ENCODE results near the gene PANX1. TPM values are rescaled to one million over a fixed set of nuclear protein-coding genes. Genes with fewer than 3 reads are reported as not detected.

Gene PANX1
- total and polyA plus RNA-seq, 10 of the 15 experiments (the other 5 are each of a cell fraction or from before 2014, with no cell fraction given) = 3.3 to 18.7 (median 14.4) TPM

- TF ChIP-seq RELB (IDR thresholded peaks at IDR 0.05; ENCODE audit: low read depth) = no peak
- no peak for TF ChIP-seq GATAD2B (conservative IDR thresholded peaks at IDR 0.05; ENCODE audit: low read depth)
Observed at GRCh38 chr11:94131718-94132115, 3.1 kb downstream of the PANX1 start (continued).

- ATAC-seq (no peak), DNase-seq (ENCODE audit: low read depth, low spot score) (no peak), FAIRE-seq (no peak)
- intact Hi-C loops (cut with micrococcal nuclease; ENCODE audit: unreplicated experiment) (no loop called here), in situ Hi-C loops (cut with MboI) (no loop called here)
- Histone ChIP-seq H3K79me2 (ENCODE audit: control insufficient read depth, insufficient read depth, low read length) (peaks cover 78% of the 10 kb centered on the region), H4K20me1 (ENCODE audit: control insufficient read depth, insufficient read depth) (no peaks in the 10 kb centered on the region), H3K27ac (ENCODE audit: control insufficient read depth, insufficient read depth) (no peak overlapping the region), H3K4me2 (ENCODE audit: control insufficient read depth, insufficient read depth) (peak overlapping the region; percentile 60), H3K9ac (ENCODE audit: control insufficient read depth, insufficient read depth, low read length) (no peak overlapping the region), H3K27me3 (replicated peaks in 1 of 2; ENCODE audit: control insufficient read depth in 2 of 2, insufficient read depth in 2 of 2, low read length in 1 of 2) (no peaks in the 10 kb centered on the region), H2AFZ (ENCODE audit: control insufficient read depth, low read depth, low read length) (no peak overlapping the region), H3K36me3 (ENCODE audit: control insufficient read depth in 2 of 2, insufficient read depth in 2 of 2, low read length in 1 of 2) (no peaks in the 10 kb centered on the region), H3K4me3 (peak overlapping the region; percentile 86; the same call in 1 of the 2 replicates), H3K9me3 (replicated peaks; ENCODE audit: control insufficient read depth, insufficient read depth, low read length) (no peaks in the 10 kb centered on the region), H3K4me1 (ENCODE audit: control insufficient read depth, insufficient read depth, low read length) (peaks cover 17% of the 10 kb centered on the region)
- ChIA-PET POLR2A (interaction anchor here (1.1 kb wide), 2 partner anchors 12 to 392 kb away, joined by 3 to 4 read pairs; no protein-coding TSS in a partner anchor), CTCF (interaction anchor here (1.7 kb wide), 1 partner anchor 52 kb away, joined by 4 read pairs; no protein-coding TSS in a partner anchor), RAD21 (ENCODE audit: unreplicated experiment) (interaction anchor here (1.3 kb wide), 1 partner anchor 373 kb away, joined by 4 read pairs; no protein-coding TSS in a partner anchor), SMC1A (ENCODE audit: uncharacterized antibody, unreplicated experiment) (interaction anchor here (1.0 to 1.1 kb wide), 2 partner anchors 51 to 472 kb away, joined by 3 to 5 read pairs; no protein-coding TSS in a partner anchor)
- 79% methylated on average over 5 of the region's 5 CpGs for WGBS (ENCODE audit: insufficient coverage, insufficient replicate concordance, low lambda C conversion rate, missing lambda C conversion rate)
- no TSS peak for BruUV-seq (replicated peaks)
- TF ChIP-seq ZBTB4 (CRISPR knock-in tag; IDR thresholded peaks at IDR 0.05) (no peak), E2F4 (IDR thresholded peaks at IDR 0.05; ENCODE audit: low read depth, low read length) (no peak), MTA3 (IDR thresholded peaks at IDR 0.05; ENCODE audit: borderline replicate concordance, low read length) (no peak), CTCF (IDR thresholded peaks at IDR 0.05 in 2 of 3, conservative IDR thresholded peaks at IDR 0.05 in 1 of 3; ENCODE audit: control insufficient read depth in 2 of 3, extremely low read depth in 1 of 3, insufficient read depth in 1 of 3, low read depth in 3 of 3, low read length in 3 of 3) (no peak), ZNF384 (IDR thresholded peaks at IDR 0.05; ENCODE audit: borderline replicate concordance, low read depth, low read length) (no peak), PAX8 (IDR thresholded peaks at IDR 0.05) (no peak), CEBPZ (IDR thresholded peaks at IDR 0.05; ENCODE audit: low read depth, low read length) (no peak), JUND (IDR thresholded peaks at IDR 0.05; ENCODE audit: low read depth, low read length) (no peak)
Observed at GRCh38 chr11:94132152-94132558, 3.5 kb downstream of the PANX1 start.
